ENCODE data around the gene TMEM92.

The TMEM92 gene

DNA sequence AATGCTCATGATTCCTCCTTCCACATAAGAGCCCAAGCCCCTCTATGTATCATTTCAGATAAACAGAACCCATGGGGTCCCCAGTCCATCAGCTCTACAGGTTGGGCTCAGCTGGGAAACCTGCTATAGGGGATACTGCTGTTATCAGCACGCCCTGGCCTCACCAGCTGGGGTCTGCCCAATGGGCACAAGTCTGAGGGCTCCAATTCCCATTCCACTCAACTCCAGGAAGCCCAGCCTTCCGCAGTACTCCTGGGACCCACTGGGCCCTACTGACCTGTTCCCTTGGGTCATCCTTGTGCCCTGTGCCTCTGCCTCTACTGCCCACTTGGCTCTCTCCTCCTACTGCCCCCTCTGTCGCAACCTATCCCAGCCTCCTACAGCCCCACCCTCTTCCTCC is 55.5 kb downstream of the TMEM92 start:
- no peak for DNase-seq

DNA sequence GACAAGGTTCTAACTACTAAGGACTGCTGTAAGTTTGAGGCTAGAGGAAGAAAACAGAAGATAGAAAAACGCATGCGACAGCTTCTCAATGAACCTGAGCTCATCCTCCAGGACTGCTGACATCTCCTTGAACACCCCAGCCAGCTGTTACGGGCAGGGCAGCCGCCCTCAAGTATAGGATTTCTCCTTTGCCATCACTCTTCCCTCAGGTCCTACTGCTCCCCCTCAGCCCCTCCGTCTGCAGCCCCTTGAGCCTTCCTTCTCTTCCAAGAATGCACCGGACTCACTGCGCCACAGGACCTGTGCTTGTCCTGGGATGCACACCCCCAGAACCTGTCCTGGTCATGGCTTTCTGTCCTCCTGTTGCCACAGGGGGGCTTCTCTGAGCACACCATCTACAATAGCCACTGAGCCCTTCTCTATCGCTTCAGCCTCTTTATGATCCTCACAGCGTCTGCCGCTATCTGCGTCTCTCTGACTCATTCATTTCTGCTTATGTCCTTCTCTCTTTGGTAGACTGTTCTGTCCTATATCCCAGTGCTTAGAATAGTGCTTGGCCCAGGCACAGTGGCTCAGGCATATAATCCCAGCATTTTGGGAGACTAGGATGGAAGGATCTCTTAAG is 56.0 kb downstream of the TMEM92 start:
- DNase-seq: no peak
